ENCODE data around the gene KIRREL3.

KIRREL3 gene

DNA sequence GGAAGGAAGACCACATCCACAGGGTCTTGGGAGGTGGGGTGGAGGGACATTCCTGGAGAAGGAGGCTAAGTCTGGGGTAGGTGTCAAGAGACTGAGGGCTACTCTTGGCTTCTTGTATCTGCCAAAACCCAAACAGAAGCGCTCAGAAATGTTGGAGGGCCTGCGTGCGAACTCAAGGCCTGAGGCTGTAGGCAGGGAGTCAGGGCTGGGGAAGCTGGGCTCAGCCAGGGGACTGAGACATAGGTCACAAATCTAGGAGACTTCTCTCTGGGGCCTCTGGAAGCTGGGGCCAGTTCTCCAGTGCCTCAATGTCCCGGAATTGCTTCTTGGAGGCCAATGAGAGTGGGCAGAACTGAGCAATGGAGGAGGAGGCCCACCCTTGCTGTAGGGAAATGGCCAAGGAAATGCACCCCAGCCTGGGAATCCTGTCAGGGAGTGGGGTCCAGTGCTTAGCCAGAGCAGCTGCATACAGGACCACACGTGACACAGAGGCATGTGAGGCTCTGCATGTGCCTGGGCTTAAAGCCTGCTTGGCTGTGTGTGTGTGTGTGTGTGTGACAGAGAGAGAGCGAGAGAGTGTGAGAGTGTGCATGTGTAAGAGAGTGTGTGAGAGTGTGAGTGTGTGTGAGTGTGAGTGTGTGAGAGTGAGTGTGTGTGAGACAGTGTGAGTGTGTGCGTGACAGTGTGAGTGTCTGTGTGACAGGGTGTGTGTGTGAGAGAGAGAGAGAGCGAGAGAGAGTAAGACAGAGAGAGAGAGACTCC, 503.8 kb downstream of the KIRREL3 start:
- TF ChIP-seq CTCF (IDR thresholded peaks at IDR 0.05; ENCODE audit: borderline replicate concordance, insufficient read depth, low read depth, low read length) = no peak
- H3K4me3 ChIP-seq (ENCODE audit: low read depth, low read length) = no peak overlapping the region

- H3K4me3 ChIP-seq (ENCODE audit: low read depth, low read length) = no peak overlapping the region
- TF ChIP-seq CTCF (IDR thresholded peaks at IDR 0.05; ENCODE audit: borderline replicate concordance, insufficient read depth, low read depth, low read length) = no peak
These were observed 505.0 kb downstream of the KIRREL3 start for GRCh38 chr11:126495281-126496220.

DNA sequence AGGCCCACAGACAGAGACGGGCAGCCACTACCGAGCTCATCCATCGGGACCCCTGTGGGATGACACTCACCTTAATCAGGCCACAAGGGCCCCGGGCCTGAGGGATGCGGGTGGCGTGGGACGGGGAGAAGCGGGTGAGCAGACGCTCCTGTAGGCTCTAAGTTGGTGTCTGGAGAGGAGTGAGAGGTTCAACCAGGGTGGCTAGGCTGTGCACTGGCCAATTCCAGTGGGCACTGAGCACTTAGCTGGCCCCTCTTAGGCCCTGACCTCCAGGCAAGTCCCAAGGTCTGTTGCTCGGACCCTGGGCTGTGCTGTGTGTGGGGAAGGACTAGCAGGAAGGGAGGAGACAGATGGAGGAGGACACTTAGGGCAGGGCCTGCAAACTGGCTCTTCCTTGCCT, 505.7 kb downstream of the KIRREL3 start:
- no peak overlapping the region for H3K4me3 ChIP-seq (ENCODE audit: low read depth, low read length)
- TF ChIP-seq CTCF (IDR thresholded peaks at IDR 0.05; ENCODE audit: borderline replicate concordance, insufficient read depth, low read depth, low read length) = no peak

DNA sequence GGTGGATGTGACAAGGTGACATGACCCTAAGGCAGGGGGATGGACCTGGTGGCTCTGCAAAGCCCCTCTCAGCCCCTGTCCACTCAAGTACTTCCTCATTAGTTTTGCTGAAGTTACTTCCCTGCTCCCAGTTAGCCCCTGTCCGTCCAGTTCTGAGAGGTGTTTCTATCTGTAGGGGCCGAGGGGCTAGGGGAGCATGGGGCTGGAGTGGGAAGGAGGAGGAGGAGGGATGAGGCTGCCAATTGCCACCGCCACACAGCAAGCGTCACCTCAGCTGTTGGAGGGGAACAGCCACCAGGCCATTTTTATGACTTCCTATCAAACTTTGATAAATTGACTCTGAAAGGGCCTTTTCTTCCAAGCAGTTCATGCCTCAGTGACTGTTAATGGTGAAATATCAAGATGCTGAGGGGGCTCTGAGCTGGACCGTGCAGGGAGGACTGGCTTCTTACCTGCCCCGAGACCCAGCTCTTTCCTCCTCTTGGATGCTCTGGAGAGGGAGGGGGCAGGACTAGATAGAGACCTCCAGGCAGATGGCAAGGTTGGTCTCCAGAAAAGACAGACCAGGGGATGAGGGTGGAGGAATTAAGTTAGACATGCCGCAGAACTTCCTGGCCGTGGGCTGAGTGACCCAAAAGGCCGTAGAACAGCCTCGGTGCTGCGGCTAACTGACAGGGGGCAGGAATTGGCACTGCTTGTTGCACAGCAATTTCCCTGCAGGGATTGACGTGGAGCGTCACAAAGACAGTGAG, 508.1 kb downstream of the KIRREL3 start:
- H3K4me3 ChIP-seq (ENCODE audit: low read depth, low read length) = no peak overlapping the region

GRCh38 chr11:126491092-126491491, 509.5 kb downstream of the KIRREL3 start:
- TF ChIP-seq CTCF (IDR thresholded peaks at IDR 0.05; ENCODE audit: borderline replicate concordance, insufficient read depth, low read depth, low read length) = no peak
- H3K4me3 ChIP-seq (ENCODE audit: low read depth, low read length) = no peak overlapping the region

More for the DNA sequence above, 508.1 kb downstream of the KIRREL3 start:
- TF ChIP-seq CTCF (IDR thresholded peaks at IDR 0.05; ENCODE audit: borderline replicate concordance, insufficient read depth, low read depth, low read length) = no peak

DNA sequence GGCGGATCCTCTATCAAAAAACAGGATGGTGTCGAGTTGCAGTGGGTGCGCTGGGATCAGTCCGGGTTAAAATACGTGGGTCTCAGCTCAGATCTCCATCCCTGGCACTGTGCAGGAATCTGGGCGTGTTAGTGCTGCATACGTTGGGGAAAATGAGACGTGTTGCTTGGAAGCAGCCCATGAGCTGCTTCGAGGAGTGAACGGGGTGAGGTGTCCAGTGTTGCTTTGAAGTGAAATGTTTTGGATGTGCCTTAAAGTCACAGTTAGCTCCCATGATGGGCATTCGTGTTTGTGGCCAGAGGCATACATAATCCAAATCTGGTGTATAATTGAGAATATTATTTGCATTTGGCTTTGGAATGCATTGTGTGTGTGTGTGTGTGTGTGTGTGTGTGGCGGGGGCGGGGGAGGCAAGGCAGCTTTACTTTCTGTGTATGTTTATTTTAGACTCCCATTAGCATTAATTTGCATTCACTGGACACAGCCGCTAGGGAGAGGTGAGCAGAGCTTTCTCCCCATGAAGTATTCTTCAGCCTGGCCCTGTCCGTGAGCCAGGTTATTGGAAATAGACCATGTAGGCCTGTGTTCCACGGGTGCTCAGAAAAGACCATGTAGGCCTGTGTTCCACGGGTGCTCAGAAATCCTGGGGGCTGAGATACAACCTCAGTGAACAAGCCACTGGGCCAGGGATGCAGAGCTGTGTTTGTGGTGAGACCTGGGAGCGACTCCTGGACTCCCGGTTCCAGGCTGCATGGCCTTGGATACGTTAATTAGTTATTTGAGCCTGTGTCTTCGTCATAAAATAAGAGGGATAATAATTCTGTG, 510.5 kb downstream of the KIRREL3 start:
- TF ChIP-seq CTCF (IDR thresholded peaks at IDR 0.05; ENCODE audit: borderline replicate concordance, insufficient read depth, low read depth, low read length) = no peak
- no peak overlapping the region for H3K4me3 ChIP-seq (ENCODE audit: low read depth, low read length)

Data from GM12875 (cell line).